ENCODE results near the gene IGF1. TPM values are rescaled to one million over a fixed set of nuclear protein-coding genes. Genes with fewer than 3 reads are reported as not detected.

IGF1 gene
- total RNA-seq, 1 donor from 2014 or later, result 1.4 TPM

- no peak overlapping the region for H3K4me3 Mint-ChIP-seq (ENCODE audit: unreplicated experiment)
- H3K9me3 Mint-ChIP-seq (ENCODE audit: low read depth), result no peaks in the 10 kb centered on the region
- H3K27ac Mint-ChIP-seq (ENCODE audit: unreplicated experiment), result no peak overlapping the region
- TF ChIP-seq CTCF (IDR thresholded peaks at IDR 0.05), result no peak
- no peak for DNase-seq (ENCODE audit: low spot score)
- no peaks in the 10 kb centered on the region for H3K36me3 Mint-ChIP-seq (ENCODE audit: low read depth)
- peaks cover 3% of the 10 kb centered on the region for H3K27me3 Mint-ChIP-seq (ENCODE audit: low read depth)
- no peaks in the 10 kb centered on the region for H3K4me1 Mint-ChIP-seq (ENCODE audit: low read depth)
These were observed 49.7 kb downstream of the IGF1 start for GRCh38 chr12:102430661-102431060.

GRCh38 chr12:102429211-102430154 lies 50.9 kb downstream of the IGF1 start:
- no peak overlapping the region for H3K4me3 Mint-ChIP-seq (ENCODE audit: unreplicated experiment)
- no peaks in the 10 kb centered on the region for H3K9me3 Mint-ChIP-seq (ENCODE audit: low read depth)
- no peaks in the 10 kb centered on the region for H3K36me3 Mint-ChIP-seq (ENCODE audit: low read depth)
- H3K4me1 Mint-ChIP-seq (ENCODE audit: low read depth), result no peaks in the 10 kb centered on the region
- DNase-seq (ENCODE audit: low spot score), result no peak
- no peak overlapping the region for H3K27ac Mint-ChIP-seq (ENCODE audit: unreplicated experiment)
- no peak for TF ChIP-seq CTCF (IDR thresholded peaks at IDR 0.05)
- H3K27me3 Mint-ChIP-seq (ENCODE audit: low read depth), result peaks cover 3% of the 10 kb centered on the region

- Mint-ChIP-seq H3K4me3 (ENCODE audit: unreplicated experiment) (no peak overlapping the region), H3K4me1 (ENCODE audit: low read depth) (no peaks in the 10 kb centered on the region), H3K9me3 (ENCODE audit: low read depth) (no peaks in the 10 kb centered on the region), H3K27me3 (ENCODE audit: low read depth) (peaks cover 3% of the 10 kb centered on the region), H3K36me3 (ENCODE audit: low read depth) (no peaks in the 10 kb centered on the region), H3K27ac (ENCODE audit: unreplicated experiment) (no peak overlapping the region)
- no peak for DNase-seq (ENCODE audit: low spot score)
- TF ChIP-seq CTCF (IDR thresholded peaks at IDR 0.05), result no peak
These were observed 52.8 kb downstream of the IGF1 start for GRCh38 chr12:102427543-102427941.

GRCh38 chr12:102426599-102427542 lies 53.5 kb downstream of the IGF1 start:
- TF ChIP-seq CTCF (IDR thresholded peaks at IDR 0.05), result no peak
- no peak overlapping the region for H3K27ac Mint-ChIP-seq (ENCODE audit: unreplicated experiment)
- no peaks in the 10 kb centered on the region for H3K36me3 Mint-ChIP-seq (ENCODE audit: low read depth)
- no peak for DNase-seq (ENCODE audit: low spot score)
- H3K27me3 Mint-ChIP-seq (ENCODE audit: low read depth), result peaks cover 3% of the 10 kb centered on the region
- no peak overlapping the region for H3K4me3 Mint-ChIP-seq (ENCODE audit: unreplicated experiment)
- H3K9me3 Mint-ChIP-seq (ENCODE audit: low read depth), result no peaks in the 10 kb centered on the region
- no peaks in the 10 kb centered on the region for H3K4me1 Mint-ChIP-seq (ENCODE audit: low read depth)

Measured in chondrocyte (in vitro differentiated cells).